Stomach smooth muscle (tissue), 2 donors: ENCODE data around the gene DCLK1.
"Not testable (repeated sequence)": the region's sequence is repeated elsewhere in the genome, so short reads cannot be mapped to it uniquely, and the experiment has no call there.

ENCODE experiments used
- H3K27ac ChIP-seq: one replicate; pipeline ENCODE4 v1.7.0; 2013; ENCODE audit warnings: mild to moderate bottlenecking, low read length, inconsistent platforms
- H3K27me3 ChIP-seq, 2 donors: one replicate each; pipeline ENCODE4 v1.7.0; 2013; ENCODE audit warnings: low read length in 2 of 2; ENCODE audit not compliant: insufficient read depth in 2 of 2, control insufficient read depth in 1 of 2
- H3K36me3 ChIP-seq, 2 donors: one replicate each; pipeline ENCODE4 v1.7.0; 2013; ENCODE audit warnings: low read length in 2 of 2; ENCODE audit not compliant: control insufficient read depth in 2 of 2, insufficient read depth in 2 of 2
- H3K4me1 ChIP-seq: one replicate; pipeline ENCODE4 v1.7.0; 2013; ENCODE audit warnings: low read length; ENCODE audit not compliant: control insufficient read depth, insufficient read depth
- H3K4me3 ChIP-seq, 2 donors: one replicate each; pipeline ENCODE4 v1.7.0; 2013; ENCODE audit warnings: low read length in 2 of 2
- H3K9ac ChIP-seq, 2 donors: one replicate each; pipeline ENCODE4 v1.7.0; 2013; ENCODE audit warnings: low read length in 2 of 2, mild to moderate bottlenecking in 1 of 2
- H3K9me3 ChIP-seq, 2 donors: one replicate each; pipeline ENCODE4 v1.7.0; 2013; ENCODE audit warnings: low read length in 2 of 2; ENCODE audit not compliant: control insufficient read depth in 2 of 2
- donor health status: healthy.
- donor health status: Pancreatic carcinoma.

Gene DCLK1

DNA sequence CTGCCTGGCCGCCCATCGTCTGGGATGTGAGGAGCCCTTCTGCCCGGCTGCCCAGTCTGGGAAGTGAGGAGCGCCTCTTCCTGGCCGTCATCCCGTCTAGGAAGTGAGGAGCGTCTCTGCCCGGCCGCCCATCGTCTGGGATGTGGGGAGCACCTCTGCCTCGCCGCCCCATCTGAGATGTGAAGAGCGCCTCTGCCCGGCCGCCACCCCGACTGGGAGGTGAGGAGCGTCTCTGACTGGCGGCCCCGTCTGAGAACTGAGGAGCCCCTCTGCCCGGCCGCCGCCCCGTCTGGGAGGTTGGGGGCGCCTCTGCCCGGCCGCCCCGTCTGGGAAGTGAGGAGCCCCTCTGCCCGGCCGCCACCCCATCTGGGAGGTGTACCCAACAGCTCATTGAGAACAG lies 164.2 kb downstream of the DCLK1 start:
- not testable (repeated sequence) for H3K9me3 ChIP-seq, H3K27me3 ChIP-seq, H3K27ac ChIP-seq

DNA sequence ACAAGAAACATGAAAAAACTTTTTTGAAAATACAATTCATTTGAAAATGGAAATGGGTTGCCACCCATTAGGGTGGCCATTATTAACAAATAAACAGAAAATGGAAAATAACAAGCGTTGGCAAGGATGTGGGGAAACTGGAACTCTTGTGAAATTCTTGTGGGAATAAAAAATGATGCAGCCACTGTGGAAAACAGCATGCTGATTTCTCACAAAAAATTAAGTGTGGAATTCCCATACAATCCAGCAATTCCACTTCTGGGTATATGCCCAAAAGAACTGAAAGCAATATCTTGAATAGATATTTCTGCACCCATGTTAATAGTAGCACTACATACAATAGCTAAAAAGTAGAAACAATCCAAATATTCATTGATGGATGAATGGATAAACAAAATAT lies 165.2 kb downstream of the DCLK1 start:
- Histone ChIP-seq H3K4me1 (peaks cover 5% of the 10 kb centered on the region), H3K27ac (no peak overlapping the region), H3K27me3 (no peaks in the 10 kb centered on the region), H3K9ac (no peak overlapping the region), H3K36me3 (no peaks in the 10 kb centered on the region), H3K9me3 (peaks cover 4% of the 10 kb centered on the region in 2 donors), H3K4me3 (no peak overlapping the region)

More for the DNA sequence above, 164.2 kb downstream of the DCLK1 start:
- H3K4me3 ChIP-seq, H3K9ac ChIP-seq, H3K36me3 ChIP-seq, H3K4me1 ChIP-seq: not testable (repeated sequence)

DNA sequence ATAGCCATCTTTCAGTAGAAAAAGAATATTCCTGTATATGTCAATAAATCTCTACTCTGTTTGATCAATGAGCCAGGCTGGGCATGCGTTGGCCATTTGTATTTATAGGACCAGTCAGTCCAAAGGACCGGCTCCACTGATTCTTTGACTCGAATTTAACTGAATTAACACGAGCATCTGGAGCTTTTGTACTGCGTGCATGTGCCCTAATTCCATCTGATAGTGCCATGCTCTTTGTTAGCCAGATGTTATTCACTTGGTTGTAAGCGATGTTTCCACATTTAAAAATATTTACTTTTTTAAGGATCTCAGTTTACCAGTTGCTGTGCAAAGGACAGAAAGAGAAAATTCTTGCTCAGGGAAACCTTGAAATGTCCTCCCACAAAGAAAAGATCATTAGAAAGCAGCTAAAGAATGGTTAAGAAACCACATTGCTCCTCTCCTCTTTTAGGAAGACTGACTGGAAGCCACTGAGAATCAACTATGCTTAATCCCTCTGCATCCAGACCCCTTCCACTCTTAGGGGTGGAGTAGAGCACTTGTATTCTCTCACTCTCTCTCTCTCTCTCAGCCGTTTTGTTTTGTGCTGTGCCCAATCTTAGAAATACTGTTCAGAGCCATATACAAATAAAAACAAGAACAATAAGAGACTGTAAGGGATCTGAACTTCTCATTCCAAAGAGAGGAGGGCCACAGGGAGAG lies 165.8 kb downstream of the DCLK1 start:
- Histone ChIP-seq H3K9ac (no peak overlapping the region), H3K27me3 (no peaks in the 10 kb centered on the region), H3K4me1 (peaks cover 5% of the 10 kb centered on the region), H3K9me3 (peaks cover 4% of the 10 kb centered on the region in 2 donors), H3K27ac (no peak overlapping the region), H3K4me3 (no peak overlapping the region), H3K36me3 (no peaks in the 10 kb centered on the region)

DNA sequence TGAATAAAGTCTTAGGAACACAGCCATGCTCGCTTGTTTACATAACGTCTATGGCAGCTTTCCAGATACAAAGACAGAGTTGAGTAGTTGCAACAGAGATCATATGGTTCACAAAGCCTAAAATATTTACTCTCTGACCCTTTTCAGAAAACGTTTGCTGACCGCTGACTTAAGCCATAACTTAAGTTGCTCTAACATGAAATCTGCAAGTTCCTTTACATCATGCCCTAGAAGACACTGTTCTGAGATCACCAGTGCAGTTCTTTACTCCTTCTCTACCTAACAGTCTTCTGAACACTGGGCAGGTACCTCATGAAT lies 166.4 kb downstream of the DCLK1 start:
- no peak overlapping the region for H3K4me3 ChIP-seq
- H3K27ac ChIP-seq, result no peak overlapping the region
- H3K4me1 ChIP-seq, result peaks cover 5% of the 10 kb centered on the region
- H3K9ac ChIP-seq, result no peak overlapping the region
- no peaks in the 10 kb centered on the region for H3K27me3 ChIP-seq
- peaks cover 4% of the 10 kb centered on the region in 2 donors for H3K9me3 ChIP-seq
- no peaks in the 10 kb centered on the region for H3K36me3 ChIP-seq

DNA sequence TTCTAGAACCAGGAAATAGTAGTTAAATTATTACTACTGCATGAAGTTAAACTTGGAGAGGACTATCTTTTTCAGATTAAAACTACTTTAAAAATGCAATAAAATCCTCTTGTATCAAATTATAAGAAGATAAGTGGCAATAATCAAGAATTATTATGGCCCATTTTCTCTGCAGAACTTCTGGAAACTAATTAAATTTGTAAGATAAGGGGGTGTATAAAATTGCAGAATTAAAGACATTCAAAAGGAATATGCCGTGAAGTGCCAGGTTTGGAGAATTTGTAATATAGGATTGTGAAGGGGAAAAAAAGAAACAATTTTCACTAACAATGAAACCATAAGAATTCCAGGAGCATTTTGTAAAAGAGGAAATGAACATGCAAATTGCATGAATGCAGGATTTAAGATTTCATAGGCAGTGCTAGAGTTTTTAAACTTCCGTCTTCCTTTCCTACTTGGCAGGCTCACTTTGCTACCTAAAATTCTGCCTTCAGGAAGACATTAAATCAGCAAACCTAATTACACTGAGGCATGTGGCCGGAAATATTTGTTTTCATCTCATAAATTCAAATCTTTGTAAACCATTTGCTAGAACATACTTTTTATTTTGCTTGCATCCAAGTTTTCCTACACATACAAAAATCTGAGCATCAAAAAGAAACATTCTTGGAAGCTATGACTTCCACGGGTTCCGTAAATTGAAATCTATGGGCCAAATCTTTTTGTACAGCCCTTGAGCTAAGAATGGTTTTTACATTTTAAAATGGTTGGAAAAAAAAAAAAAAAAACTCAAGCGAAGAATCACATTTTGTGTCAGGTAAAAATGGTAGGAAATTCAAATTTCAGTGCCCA lies 166.9 kb downstream of the DCLK1 start:
- H3K27ac ChIP-seq, result no peak overlapping the region
- H3K36me3 ChIP-seq, result no peaks in the 10 kb centered on the region
- no peak overlapping the region for H3K9ac ChIP-seq
- H3K27me3 ChIP-seq, result no peaks in the 10 kb centered on the region
- H3K4me1 ChIP-seq, result peaks cover 5% of the 10 kb centered on the region
- H3K4me3 ChIP-seq, result no peak overlapping the region
- H3K9me3 ChIP-seq, result peaks cover 0 to under 1% of the 10 kb centered on the region in 2 donors

DNA sequence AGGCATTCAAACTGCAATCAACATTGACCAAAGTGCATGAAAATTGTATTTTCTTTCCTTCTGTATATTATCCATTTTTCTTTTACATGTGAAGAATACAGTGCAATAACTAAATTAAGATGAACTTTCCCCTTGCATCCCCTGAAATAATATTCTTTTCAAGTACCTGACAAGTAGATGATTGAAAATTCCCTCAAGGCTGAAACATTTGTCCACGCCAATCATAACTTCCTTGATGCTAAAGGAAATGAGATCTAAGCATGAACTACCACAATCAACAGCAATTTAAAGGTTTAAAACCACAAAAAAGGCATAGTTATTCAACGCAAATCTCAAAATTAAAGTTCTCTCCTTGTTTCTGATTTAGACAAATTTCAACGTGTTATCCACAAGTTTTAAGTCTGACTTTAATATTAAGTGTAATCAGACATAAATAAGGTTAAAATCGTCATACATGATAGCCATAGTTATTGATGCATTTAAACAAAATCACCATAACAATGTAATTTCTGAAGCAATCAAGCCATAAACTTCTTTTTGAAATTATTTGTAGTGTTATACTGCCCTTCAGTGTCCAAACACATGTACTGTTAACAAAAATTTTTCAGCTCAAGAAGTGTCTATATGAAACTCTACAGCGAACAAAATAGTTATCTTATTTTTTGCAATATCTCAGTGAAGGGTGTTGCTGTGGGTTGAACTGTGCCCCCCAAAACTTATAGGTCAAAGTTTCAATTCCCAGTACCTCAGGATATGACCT lies 169.5 kb downstream of the DCLK1 start:
- Histone ChIP-seq H3K9ac (no peak overlapping the region), H3K9me3 (no peaks in the 10 kb centered on the region), H3K27ac (no peak overlapping the region), H3K36me3 (no peaks in the 10 kb centered on the region), H3K27me3 (no peaks in the 10 kb centered on the region), H3K4me1 (peaks cover 18% of the 10 kb centered on the region), H3K4me3 (no peak overlapping the region)

DNA sequence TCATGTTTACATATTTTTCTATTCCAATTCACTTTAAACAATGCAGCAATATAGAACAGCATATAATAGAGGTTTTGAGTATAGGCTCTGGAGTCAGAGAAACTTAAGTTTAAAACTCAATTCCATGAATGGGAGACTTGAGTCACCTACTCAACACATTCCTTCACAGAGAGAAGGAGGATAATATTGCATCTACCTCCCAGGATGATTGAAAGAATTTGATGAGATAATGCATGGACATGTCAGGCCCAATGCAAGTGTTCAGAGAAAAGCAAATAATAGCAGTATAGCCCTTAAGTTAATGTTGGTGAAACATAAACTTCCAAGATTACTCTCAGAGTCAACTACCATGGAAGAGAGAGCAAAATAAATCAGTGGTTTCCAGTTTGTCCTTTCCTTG lies 170.2 kb downstream of the DCLK1 start:
- Histone ChIP-seq H3K9ac (no peak overlapping the region), H3K36me3 (no peaks in the 10 kb centered on the region), H3K4me1 (peaks cover 18% of the 10 kb centered on the region), H3K9me3 (no peaks in the 10 kb centered on the region), H3K27me3 (no peaks in the 10 kb centered on the region), H3K4me3 (no peak overlapping the region), H3K27ac (no peak overlapping the region)

DNA sequence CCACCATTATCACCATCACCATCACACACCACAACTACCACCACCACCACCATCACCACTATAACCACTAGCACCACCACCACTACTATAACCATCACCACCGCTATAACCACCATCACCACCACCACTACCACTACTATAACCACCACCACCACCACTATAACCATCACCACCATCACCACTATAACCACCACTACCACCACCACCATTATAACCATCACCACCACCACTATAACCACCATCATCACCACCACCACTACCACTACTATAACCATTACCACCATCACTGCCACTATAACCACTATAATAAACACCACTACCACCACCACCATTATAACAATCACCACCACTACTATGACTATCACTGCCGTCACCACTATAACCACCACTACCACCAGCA lies 173.2 kb downstream of the DCLK1 start:
- Histone ChIP-seq H3K27ac (peak overlapping the region; percentile 38), H3K4me1 (peaks cover 17% of the 10 kb centered on the region), H3K36me3 (no peaks in the 10 kb centered on the region), H3K9me3 (no peaks in the 10 kb centered on the region), H3K4me3 (peak overlapping the region in 1 of 2 donors; percentile 15), H3K27me3 (no peaks in the 10 kb centered on the region), H3K9ac (no peak overlapping the region)

DNA sequence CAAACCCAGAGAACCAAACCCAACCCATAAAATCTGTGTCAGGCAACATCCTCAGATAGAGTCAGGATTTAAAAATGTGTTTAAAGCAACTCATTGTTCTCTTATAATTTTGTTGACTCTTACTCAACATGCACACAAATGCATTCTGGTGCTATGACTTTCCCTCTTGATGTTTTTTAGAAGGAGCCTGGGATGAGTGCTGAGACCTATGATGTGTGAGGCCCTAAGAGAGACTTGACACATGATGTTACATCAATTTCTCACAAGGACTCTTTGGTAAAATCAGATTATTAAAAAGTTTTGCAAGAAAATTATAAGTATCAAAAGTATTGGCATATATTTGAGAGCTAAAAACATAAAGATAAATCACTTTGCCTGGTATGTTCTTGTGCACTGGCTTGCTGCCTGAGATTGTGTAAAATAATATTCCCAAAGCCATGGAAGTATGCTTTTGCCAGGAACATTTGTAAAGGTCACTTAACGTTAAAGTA lies 173.9 kb downstream of the DCLK1 start:
- Histone ChIP-seq H3K27ac (peak overlapping the region; percentile 38), H3K27me3 (no peaks in the 10 kb centered on the region), H3K9ac (no peak overlapping the region), H3K4me1 (peaks cover 17% of the 10 kb centered on the region), H3K4me3 (no peak overlapping the region), H3K36me3 (no peaks in the 10 kb centered on the region), H3K9me3 (no peaks in the 10 kb centered on the region)

DNA sequence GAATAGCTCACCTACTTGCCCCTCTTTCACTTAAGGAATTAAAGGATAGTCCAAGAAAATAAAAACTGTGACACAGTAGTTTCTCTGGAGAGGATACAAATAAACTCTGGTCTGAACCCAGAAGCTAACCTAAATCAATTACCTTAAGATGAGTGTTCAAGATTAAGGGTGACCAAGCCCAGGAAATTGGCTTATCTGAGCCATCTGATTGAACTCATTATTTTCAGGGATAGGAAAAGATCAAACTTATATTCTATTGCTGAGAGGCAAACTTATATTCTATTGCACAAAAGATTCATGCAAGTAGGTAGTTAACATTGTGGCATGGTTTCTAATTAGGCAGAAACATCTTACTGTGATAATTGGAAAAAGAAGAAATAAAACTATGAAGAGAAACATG lies 175.1 kb downstream of the DCLK1 start:
- Histone ChIP-seq H3K4me1 (peaks cover 17% of the 10 kb centered on the region), H3K9me3 (no peaks in the 10 kb centered on the region), H3K4me3 (no peak overlapping the region), H3K27me3 (no peaks in the 10 kb centered on the region), H3K9ac (no peak overlapping the region), H3K27ac (no peak overlapping the region), H3K36me3 (no peaks in the 10 kb centered on the region)
